Activated CD8-positive, alpha-beta T cell treated with anti-CD3 and anti-CD28 coated beads for 36 hours (primary cell): ENCODE results near the gene DNM3. TPM values are rescaled to one million over a fixed set of nuclear protein-coding genes. Genes with fewer than 3 reads are reported as not detected.

ENCODE experiments used
- ATAC-seq: fragments of 200-7000 bp; cut with Tn5 transposase; one replicate; pipeline ENCODE4 v1.10.0; 2021; ENCODE audit warnings: mild to moderate bottlenecking, moderate library complexity
- CTCF ChIA-PET: fragments of 350-600 bp; sonication (Branson Sonifier 250); formaldehyde crosslinking; loops from one replicate; lab custom pipeline; 2021; ENCODE audit warnings: antibody characterized with exemption; lab: Charles Lee
- POLR2A ChIA-PET: fragments of 350-600 bp; sonication (Branson Sonifier 250); formaldehyde crosslinking; loops from one replicate; lab custom pipeline; 2021; ENCODE audit warnings: antibody characterized with exemption; lab: Charles Lee
- DNase-seq: peaks from one replicate; pipeline ENCODE4 v3.0.0-alpha.2; 2020
- H3K27ac Mint-ChIP-seq: one replicate; pipeline ENCODE4 v1.8.0; 2021; ENCODE audit warnings: mild to moderate bottlenecking, mixed read lengths
- H3K27me3 Mint-ChIP-seq: one replicate; pipeline ENCODE4 v1.8.0; 2021; ENCODE audit warnings: mixed read lengths
- H3K36me3 Mint-ChIP-seq: one replicate; pipeline ENCODE4 v1.8.0; 2021; ENCODE audit warnings: low read depth, mixed read lengths
- H3K4me1 Mint-ChIP-seq: one replicate; pipeline ENCODE4 v1.8.0; 2021; ENCODE audit warnings: low read depth, mixed read lengths
- H3K4me3 Mint-ChIP-seq: one replicate; pipeline ENCODE4 v1.8.0; 2021; ENCODE audit warnings: mild to moderate bottlenecking, moderate library complexity, mixed read lengths
- H3K9me3 Mint-ChIP-seq: one replicate; pipeline ENCODE4 v1.8.0; 2021; ENCODE audit warnings: mixed read lengths
- CTCF ChIP-seq: fragments of 200-600 bp; IDR thresholded peaks from one replicate; pipeline ENCODE4 v1.8.0; 2022; ENCODE audit warnings: antibody characterized with exemption, mild to moderate bottlenecking
- intact Hi-C: fragments of 100-400 bp; cut with micrococcal nuclease; formaldehyde crosslinking; loops from one replicate; pipeline ENCODE4 v1.10.0; 2022
- total RNA-seq, 2 experiments: library from RNA; stranded (reverse); gene quantifications; one replicate each; pipeline ENCODE4 v1.2.3, GENCODE V29; 2021

The DNM3 gene
- total RNA-seq, 2 experiments from 2014 or later, result 0.58 to 1.1 TPM

DNA sequence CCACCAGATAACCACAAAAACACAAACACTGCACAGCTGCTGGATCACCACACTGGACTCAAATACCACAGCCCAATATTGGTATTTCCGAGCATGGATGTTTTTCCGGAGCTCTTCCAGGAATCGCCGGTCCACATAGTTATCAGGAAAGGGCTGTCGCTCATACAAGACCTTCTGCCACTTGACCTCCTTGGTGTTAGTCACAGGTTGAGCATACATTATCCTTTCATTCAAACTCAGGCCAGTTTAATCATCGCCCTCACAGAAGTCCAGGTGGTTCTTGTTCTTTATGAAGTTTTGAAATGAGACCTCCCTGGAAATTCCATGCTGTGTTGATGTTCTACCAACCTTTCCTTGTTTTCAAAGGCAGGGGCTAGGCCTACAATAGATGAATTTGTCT, 601.1 kb downstream of the DNM3 start:
- CTCF ChIA-PET, result interaction anchor here (1.1 to 8.2 kb wide), 4 partner anchors 10 to 439 kb away, joined by 3 to 90 read pairs (median 12); no protein-coding TSS in a partner anchor
- no peak for TF ChIP-seq CTCF
- H3K4me1 Mint-ChIP-seq, result peaks cover 35% of the 10 kb centered on the region
- no peak for ATAC-seq
- H3K27ac Mint-ChIP-seq, result no peak overlapping the region
- peak overlapping the region; percentile 87 for H3K4me3 Mint-ChIP-seq
- no peaks in the 10 kb centered on the region for H3K27me3 Mint-ChIP-seq
- intact Hi-C loops, result loop anchor here (5.0 kb wide), 1 partner anchor 440 kb away; no protein-coding TSS in a partner anchor
- POLR2A ChIA-PET, result interaction anchor here (1.0 to 1.8 kb wide), 3 partner anchors 8 to 277 kb away, joined by 3 to 4 read pairs (median 3); no protein-coding TSS in a partner anchor
- H3K36me3 Mint-ChIP-seq, result peaks cover 33% of the 10 kb centered on the region
- no peak for DNase-seq
- H3K9me3 Mint-ChIP-seq, result peaks cover 3% of the 10 kb centered on the region

GRCh38 chr1:172442843-172443565, 601.7 kb downstream of the DNM3 start:
- Mint-ChIP-seq H3K4me1 (peaks cover 35% of the 10 kb centered on the region), H3K9me3 (peaks cover 3% of the 10 kb centered on the region), H3K27me3 (no peaks in the 10 kb centered on the region), H3K4me3 (peak overlapping the region; percentile 87), H3K36me3 (peaks cover 31% of the 10 kb centered on the region), H3K27ac (peak overlapping the region; percentile 92)
- ChIA-PET CTCF (interaction anchor here (0.7 to 8.2 kb wide), 19 partner anchors 8 to 458 kb away, joined by 3 to 90 read pairs (median 3); no protein-coding TSS in a partner anchor), POLR2A (interaction anchor here (1.0 kb wide), 1 partner anchor 8 kb away, joined by 3 read pairs; no protein-coding TSS in a partner anchor)
- ATAC-seq (no peak), DNase-seq (no peak)
- TF ChIP-seq CTCF, result no peak
- intact Hi-C loops, result loop anchor here (5.0 kb wide), 1 partner anchor 441 kb away; no protein-coding TSS in a partner anchor

GRCh38 chr1:172443666-172444453, 602.6 kb downstream of the DNM3 start, which contains the start of gene PIGC:
Gene PIGC (minus strand): TSS chr1:172444069. CDS start chr1:172442622, 1,447 bp downstream.
- peaks cover 35% of the 10 kb centered on the region for H3K4me1 Mint-ChIP-seq
- ChIA-PET POLR2A (no interaction called here), CTCF (interaction anchor here (0.6 to 8.2 kb wide), 32 partner anchors 9 to 643 kb away, joined by 3 to 90 read pairs (median 3); partner anchors contain the start of genes C1orf105 and SUCO)
- H3K36me3 Mint-ChIP-seq, result peaks cover 26% of the 10 kb centered on the region
- peak within 1 kb of the TSS; percentile 87 for H3K4me3 Mint-ChIP-seq
- H3K27ac Mint-ChIP-seq, result peak within 1 kb of the TSS; percentile 92
- no peaks in the 10 kb centered on the region for H3K9me3 Mint-ChIP-seq
- intact Hi-C loops, result loop anchor here (5.0 kb wide), 1 partner anchor 442 kb away; no protein-coding TSS in a partner anchor
- ATAC-seq (peak; percentile 99), DNase-seq (peak; percentile 94)
- TF ChIP-seq CTCF, result peak; percentile 85
- H3K27me3 Mint-ChIP-seq, result no peaks in the 10 kb centered on the region

- no peak for DNase-seq
- intact Hi-C loops, result no loop called here
- ChIA-PET CTCF (interaction anchor here (1.0 to 1.6 kb wide), 2 partner anchors 13 to 444 kb away, joined by 4 to 6 read pairs; no protein-coding TSS in a partner anchor), POLR2A (interaction anchor here (0.6 kb wide), 1 partner anchor 162 kb away, joined by 3 read pairs; no protein-coding TSS in a partner anchor)
- no peak overlapping the region for H3K4me3 Mint-ChIP-seq
- no peak for TF ChIP-seq CTCF
- H3K4me1 Mint-ChIP-seq, result peaks cover 41% of the 10 kb centered on the region
- H3K36me3 Mint-ChIP-seq, result peaks cover 11% of the 10 kb centered on the region
- ATAC-seq, result no peak
- no peaks in the 10 kb centered on the region for H3K27me3 Mint-ChIP-seq
- no peaks in the 10 kb centered on the region for H3K9me3 Mint-ChIP-seq
- no peak overlapping the region for H3K27ac Mint-ChIP-seq
These were observed 605.2 kb downstream of the DNM3 start for GRCh38 chr1:172446547-172446946.
